WTC11 (cell line): Measurements from ENCODE around the gene AP1G1.

ENCODE experiments used
- CTCF ChIP-seq: fragments of 200-600 bp; IDR thresholded peaks from 2 replicates; pipeline ENCODE4 v1.8.0; 2022; ENCODE audit warnings: antibody characterized with exemption
- ZMAT4 ChIP-seq: fragments of 250-450 bp; sonication (Bioruptor Pico); IDR thresholded peaks from 2 replicates; pipeline ENCODE4 v1.9.0; 2021; ENCODE audit warnings: mild to moderate bottlenecking
- ZNF232 ChIP-seq: sonication (generic); formaldehyde crosslinking; IDR thresholded peaks from 2 replicates; pipeline ENCODE4 v1.8.0; 2022; ENCODE audit warnings: mild to moderate bottlenecking, missing genetic modification reagents

GRCh38 chr16:71826533-71827017, 17.9 kb upstream of the AP1G1 start:
- no peak for TF ChIP-seq CTCF
- TF ChIP-seq ZNF232: no peak
- TF ChIP-seq ZMAT4: no peak
